ENCODE data around the gene LRRC23. TPM values are rescaled to one million over a fixed set of nuclear protein-coding genes. Genes with fewer than 3 reads are reported as not detected.

The LRRC23 gene
- total RNA-seq, 1 donor = 7.6 TPM

- no peak overlapping the region for H3K27ac ChIP-seq (ENCODE audit: low read depth, low read length)
- H4K20me1 ChIP-seq (ENCODE audit: insufficient read depth, low read length) = no peaks in the 10 kb centered on the region
- no peaks in the 10 kb centered on the region for H3K27me3 ChIP-seq (ENCODE audit: insufficient read depth, low read length)
- DNase-seq (ENCODE audit: insufficient read length, low spot score, missing footprints) = no peak
- no peaks in the 10 kb centered on the region for H3K79me2 ChIP-seq (ENCODE audit: insufficient read depth, low read length)
- H3K4me3 ChIP-seq (ENCODE audit: insufficient read depth, low read length) = no peak overlapping the region
- no peaks in the 10 kb centered on the region for H3K36me3 ChIP-seq (ENCODE audit: insufficient read depth, low read length)
- no peaks in the 10 kb centered on the region for H3K9me3 ChIP-seq (ENCODE audit: low read depth, low read length)
- H3K4me1 ChIP-seq (ENCODE audit: insufficient read depth, low read length) = peaks cover 28% of the 10 kb centered on the region
- no peak overlapping the region for H3K4me2 ChIP-seq (ENCODE audit: insufficient read depth, low read length)
- TF ChIP-seq, protein P1, sequence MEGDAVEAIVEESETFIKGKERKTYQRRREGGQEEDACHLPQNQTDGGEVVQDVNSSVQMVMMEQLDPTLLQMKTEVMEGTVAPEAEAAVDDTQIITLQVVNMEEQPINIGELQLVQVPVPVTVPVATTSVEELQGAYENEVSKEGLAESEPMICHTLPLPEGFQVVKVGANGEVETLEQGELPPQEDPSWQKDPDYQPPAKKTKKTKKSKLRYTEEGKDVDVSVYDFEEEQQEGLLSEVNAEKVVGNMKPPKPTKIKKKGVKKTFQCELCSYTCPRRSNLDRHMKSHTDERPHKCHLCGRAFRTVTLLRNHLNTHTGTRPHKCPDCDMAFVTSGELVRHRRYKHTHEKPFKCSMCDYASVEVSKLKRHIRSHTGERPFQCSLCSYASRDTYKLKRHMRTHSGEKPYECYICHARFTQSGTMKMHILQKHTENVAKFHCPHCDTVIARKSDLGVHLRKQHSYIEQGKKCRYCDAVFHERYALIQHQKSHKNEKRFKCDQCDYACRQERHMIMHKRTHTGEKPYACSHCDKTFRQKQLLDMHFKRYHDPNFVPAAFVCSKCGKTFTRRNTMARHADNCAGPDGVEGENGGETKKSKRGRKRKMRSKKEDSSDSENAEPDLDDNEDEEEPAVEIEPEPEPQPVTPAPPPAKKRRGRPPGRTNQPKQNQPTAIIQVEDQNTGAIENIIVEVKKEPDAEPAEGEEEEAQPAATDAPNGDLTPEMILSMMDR (IDR thresholded peaks at IDR 0.05; ENCODE audit: extremely low read depth, low read depth, low read length) = no peak
- H2AFZ ChIP-seq (ENCODE audit: low read length) = no peak overlapping the region
Measured at GRCh38 chr12:6957741-6958608, 53.4 kb downstream of the LRRC23 start.

DNA sequence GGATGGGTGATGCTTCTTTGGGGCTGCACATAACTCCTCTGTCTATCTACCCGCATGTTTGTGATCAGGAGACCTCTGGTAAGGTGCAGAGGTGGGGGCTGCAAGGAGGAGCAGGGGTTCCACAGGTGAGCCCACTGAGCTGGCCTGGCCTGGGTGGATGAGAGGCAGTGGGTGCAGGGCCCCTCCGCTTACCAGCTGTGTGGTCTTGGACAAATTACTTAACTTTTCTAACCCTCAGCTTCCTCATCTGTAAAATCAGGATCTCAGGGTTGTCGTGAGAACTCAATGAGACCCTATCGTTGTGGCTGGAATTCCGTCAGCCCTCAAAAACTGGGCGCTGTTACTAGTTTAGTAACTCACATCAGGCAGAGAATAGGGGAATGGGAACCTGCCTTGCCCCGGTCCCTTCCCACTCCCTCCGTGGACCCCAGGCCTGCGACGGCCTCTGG, 54.0 kb downstream of the LRRC23 start:
- H3K79me2 ChIP-seq (ENCODE audit: insufficient read depth, low read length) = no peaks in the 10 kb centered on the region
- no peaks in the 10 kb centered on the region for H3K27me3 ChIP-seq (ENCODE audit: insufficient read depth, low read length)
- H3K4me3 ChIP-seq (ENCODE audit: insufficient read depth, low read length) = no peak overlapping the region
- peaks cover 22% of the 10 kb centered on the region for H3K4me1 ChIP-seq (ENCODE audit: insufficient read depth, low read length)
- no peak for DNase-seq (ENCODE audit: insufficient read length, low spot score, missing footprints)
- H3K9me3 ChIP-seq (ENCODE audit: low read depth, low read length) = no peaks in the 10 kb centered on the region
- TF ChIP-seq, protein P1 (IDR thresholded peaks at IDR 0.05; ENCODE audit: extremely low read depth, low read depth, low read length) = no peak
- no peaks in the 10 kb centered on the region for H4K20me1 ChIP-seq (ENCODE audit: insufficient read depth, low read length)
- no peak overlapping the region for H3K27ac ChIP-seq (ENCODE audit: low read depth, low read length)
- H3K36me3 ChIP-seq (ENCODE audit: insufficient read depth, low read length) = no peaks in the 10 kb centered on the region
- H3K4me2 ChIP-seq (ENCODE audit: insufficient read depth, low read length) = no peak overlapping the region
- H2AFZ ChIP-seq (ENCODE audit: low read length) = no peak overlapping the region

- Histone ChIP-seq H3K4me3 (ENCODE audit: insufficient read depth, low read length) (no peak overlapping the region), H3K4me2 (ENCODE audit: insufficient read depth, low read length) (no peak overlapping the region), H2AFZ (ENCODE audit: low read length) (no peak overlapping the region), H3K9me3 (ENCODE audit: low read depth, low read length) (no peaks in the 10 kb centered on the region), H3K27me3 (ENCODE audit: insufficient read depth, low read length) (no peaks in the 10 kb centered on the region), H3K27ac (ENCODE audit: low read depth, low read length) (no peak overlapping the region), H3K79me2 (ENCODE audit: insufficient read depth, low read length) (no peaks in the 10 kb centered on the region), H3K36me3 (ENCODE audit: insufficient read depth, low read length) (no peaks in the 10 kb centered on the region), H4K20me1 (ENCODE audit: insufficient read depth, low read length) (no peaks in the 10 kb centered on the region), H3K4me1 (ENCODE audit: insufficient read depth, low read length) (peaks cover 17% of the 10 kb centered on the region)
- DNase-seq (ENCODE audit: insufficient read length, low spot score, missing footprints) = no peak
- TF ChIP-seq, protein P1 (IDR thresholded peaks at IDR 0.05; ENCODE audit: extremely low read depth, low read depth, low read length) = no peak
Measured at GRCh38 chr12:6959058-6959804, 54.6 kb downstream of the LRRC23 start.
